ENCODE data around the gene AMDHD2. TPM values are rescaled to one million over a fixed set of nuclear protein-coding genes. Genes with fewer than 3 reads are reported as not detected.

AMDHD2 gene
- total and polyA plus RNA-seq, 2 of the 13 experiments (the other 11 are each of a cell fraction or from before 2014, with no cell fraction given): 33.5 to 39.1 TPM

GRCh38 chr16:2472885-2473445, 47.2 kb upstream of the AMDHD2 start (continued):
- TF ChIP-seq SRY (CRISPR knock-in tag; IDR thresholded peaks at IDR 0.05) (no peak), NR2F6 (IDR thresholded peaks at IDR 0.05) (no peak), NR2F6 (CRISPR knock-in tag; IDR thresholded peaks at IDR 0.05) (0 out of 2 replicates have a peak, but pooled peaks have one; percentile 9), CBFB (CRISPR knock-in tag; IDR thresholded peaks at IDR 0.05) (0 out of 2 replicates have a peak, but pooled peaks have one; percentile 35), ZNF337 (CRISPR knock-in tag; IDR thresholded peaks at IDR 0.05; ENCODE audit: borderline replicate concordance, low read depth) (no peak), ZNF710 (CRISPR knock-in tag; IDR thresholded peaks at IDR 0.05; ENCODE audit: borderline replicate concordance) (peak; percentile 5; the same call in 1 of the 2 replicates), MAF1 (CRISPR knock-in tag; IDR thresholded peaks at IDR 0.05; ENCODE audit: borderline replicate concordance) (no peak), STAT5B (CRISPR knock-in tag; IDR thresholded peaks at IDR 0.05) (no peak), E2F5 (CRISPR knock-in tag; conservative IDR thresholded peaks at IDR 0.05) (no peak), ZNF275 (CRISPR knock-in tag; IDR thresholded peaks at IDR 0.05; ENCODE audit: borderline replicate concordance) (no peak), PHB2 (IDR thresholded peaks at IDR 0.05; ENCODE audit: partially characterized antibody) (no peak), MATR3 (CRISPR knock-in tag; IDR thresholded peaks at IDR 0.05) (no peak), ZNF333 (CRISPR knock-in tag; IDR thresholded peaks at IDR 0.05; ENCODE audit: borderline replicate concordance) (no peak), NAIF1 (CRISPR knock-in tag; IDR thresholded peaks at IDR 0.05; ENCODE audit: borderline replicate concordance) (no peak), ATF3 (CRISPR knock-in tag; IDR thresholded peaks at IDR 0.05) (peak; percentile 10; the same call in 1 of the 2 replicates), RFX1 (IDR thresholded peaks at IDR 0.05) (no peak), ZNF687 (CRISPR knock-in tag; IDR thresholded peaks at IDR 0.05) (peak; percentile 5; the same call in 1 of the 2 replicates), TFDP1 (CRISPR knock-in tag; IDR thresholded peaks at IDR 0.05; ENCODE audit: borderline replicate concordance) (no peak), ZNF839 (CRISPR knock-in tag; IDR thresholded peaks at IDR 0.05; ENCODE audit: borderline replicate concordance) (no peak), TCF7L2 (IDR thresholded peaks at IDR 0.05; ENCODE audit: low read depth, low read length) (no peak), SMAD9 (CRISPR knock-in tag; IDR thresholded peaks at IDR 0.05) (no peak)
